Liver (tissue), 9 donors: ENCODE data around the gene ADCY4. TPM values are rescaled to one million over a fixed set of nuclear protein-coding genes. Genes with fewer than 3 reads are reported as not detected.

Experiments
- DNase-seq: peaks from one replicate; pipeline ENCODE4 v3.0.0-alpha.2; 2017; ENCODE audit warnings: low spot score
- H3K27ac ChIP-seq, 2 donors: one replicate each; pipeline ENCODE4 v1.7.0; 2013; ENCODE audit warnings: inconsistent platforms in 2 of 2, low read length in 2 of 2, control low read depth in 1 of 2, low read depth in 1 of 2, mild to moderate bottlenecking in 1 of 2
- H3K27me3 ChIP-seq, 4 donors: one replicate each; pipeline versions ENCODE4 v1.6.1 to v1.7.0; 2013; ENCODE audit warnings: low read length in 3 of 4, inconsistent platforms in 1 of 4, mild to moderate bottlenecking in 1 of 4, moderate library complexity in 1 of 4; ENCODE audit not compliant: control insufficient read depth in 4 of 4, insufficient read depth in 4 of 4
- H3K36me3 ChIP-seq, 4 donors: one replicate each; pipeline versions ENCODE4 v1.6.1 to v1.7.0; 2013; ENCODE audit warnings: low read length in 3 of 4, mild to moderate bottlenecking in 3 of 4, low read depth in 1 of 4, moderate library complexity in 1 of 4; ENCODE audit not compliant: control insufficient read depth in 4 of 4, insufficient read depth in 3 of 4
- H3K4me1 ChIP-seq, 4 donors: one replicate each; pipeline versions ENCODE4 v1.6.1 to v1.7.0; 2013; ENCODE audit warnings: low read length in 3 of 4, mild to moderate bottlenecking in 3 of 4, moderate library complexity in 1 of 4; ENCODE audit not compliant: control insufficient read depth in 4 of 4, insufficient read depth in 4 of 4
- H3K4me3 ChIP-seq, 3 donors: one replicate each; pipeline versions ENCODE4 v1.6.1 to v1.7.0; 2013; ENCODE audit warnings: low read length in 3 of 3, control low read depth in 1 of 3, low read depth in 1 of 3, mild to moderate bottlenecking in 1 of 3
- H3K9ac ChIP-seq, 2 donors: one replicate each; pipeline ENCODE4 v1.7.0; 2013; ENCODE audit warnings: low read length in 2 of 2, mild to moderate bottlenecking in 2 of 2, moderate library complexity in 2 of 2, control low read depth in 1 of 2, low read depth in 1 of 2
- H3K9me3 ChIP-seq, 4 donors: one replicate each; pipeline versions ENCODE4 v1.6.1 to v1.7.0; 2013; ENCODE audit warnings: low read length in 3 of 4; ENCODE audit not compliant: control insufficient read depth in 4 of 4
- EGR1 ChIP-seq, 2 donors: IDR thresholded peaks; 2 replicates each; pipeline ENCODE4 v1.6.1; 2016 to 2018; ENCODE audit warnings: antibody characterized with exemption in 2 of 2, low read depth in 2 of 2
- FOXA1 ChIP-seq: IDR thresholded peaks from 2 replicates; pipeline ENCODE4 v1.6.1; 2016; ENCODE audit warnings: antibody characterized with exemption
- FOXA2 ChIP-seq: IDR thresholded peaks from 2 replicates; pipeline ENCODE4 v1.6.1; 2016; ENCODE audit warnings: antibody characterized with exemption
- GABPA ChIP-seq, 2 donors: IDR thresholded peaks in 1 of 2; conservative IDR thresholded peaks in 1 of 2; 2 replicates each; pipeline ENCODE4 v1.6.1; 2016; ENCODE audit warnings: antibody characterized with exemption in 2 of 2, mild to moderate bottlenecking in 1 of 2, moderate library complexity in 1 of 2
- HNF4A ChIP-seq, 2 donors: conservative IDR thresholded peaks; 2 replicates each; pipeline ENCODE4 v1.6.1; 2016; ENCODE audit warnings: antibody characterized with exemption in 2 of 2, mild to moderate bottlenecking in 2 of 2
- HNF4G ChIP-seq: IDR thresholded peaks from 2 replicates; pipeline ENCODE4 v1.6.1; 2016; ENCODE audit warnings: antibody characterized with exemption
- JUND ChIP-seq, 2 donors: IDR thresholded peaks; 2 replicates each; pipeline ENCODE4 v1.6.1; 2016; ENCODE audit warnings: antibody characterized with exemption in 2 of 2
- MAX ChIP-seq: IDR thresholded peaks from 2 replicates; pipeline ENCODE4 v1.6.1; 2016; ENCODE audit warnings: antibody characterized with exemption
- NR2F2 ChIP-seq: IDR thresholded peaks from 2 replicates; pipeline ENCODE4 v1.6.1; 2016; ENCODE audit warnings: antibody characterized with exemption
- RAD21 ChIP-seq, 2 donors: IDR thresholded peaks; 2 replicates each; pipeline ENCODE4 v1.6.1; 2016; ENCODE audit warnings: antibody characterized with exemption in 2 of 2, mild to moderate bottlenecking in 2 of 2
- RXRA ChIP-seq, 2 donors: IDR thresholded peaks; 2 replicates each; pipeline ENCODE4 v1.6.1; 2017 to 2018; ENCODE audit warnings: antibody characterized with exemption in 2 of 2, mild to moderate bottlenecking in 1 of 2
- SP1 ChIP-seq: IDR thresholded peaks from 2 replicates; pipeline ENCODE4 v1.6.1; 2018; ENCODE audit warnings: antibody characterized with exemption, mild to moderate bottlenecking
- TAF1 ChIP-seq: conservative IDR thresholded peaks from 2 replicates; pipeline ENCODE4 v1.6.1; 2016; ENCODE audit warnings: antibody characterized with exemption, mild to moderate bottlenecking
- YY1 ChIP-seq: IDR thresholded peaks from 2 replicates; pipeline ENCODE4 v1.6.1; 2016; ENCODE audit warnings: antibody characterized with exemption, mild to moderate bottlenecking
- ZBTB33 ChIP-seq: IDR thresholded peaks from 2 replicates; pipeline ENCODE4 v1.6.1; 2016; ENCODE audit warnings: antibody characterized with exemption
- WGBS: extraction: QIAGEN DNeasy Blood & Tissue Kit; methylation state at CpG from one replicate; pipeline ENCODE4 v1.1.7; 2013; 5-methylcytosine and 5-hydroxymethylcytosine counted together
- polyA plus RNA-seq, 2 donors: library from polyadenylated mRNA; stranded (reverse) in 1 of 2; unstranded in 1 of 2; fragments of 200-250 nt in 1 of 2; fragments of >200 nt in 1 of 2; fragmentation: Nextera tagmentation in 1 of 2; extraction: Ambion mirVana in 1 of 2; gene quantifications; one replicate each; pipeline versions ENCODE4 v1.2.1 to v1.2.3, GENCODE V29; 2013 to 2015
- total RNA-seq, 2 donors: library from RNA; depleted of rRNA; stranded (reverse); fragments of >200 nt; gene quantifications; one replicate each; pipeline ENCODE4 v1.2.3, GENCODE V29; 2014
- TF ChIP-seq, protein P1 (sequence below): IDR thresholded peaks from 2 replicates; pipeline ENCODE4 v1.6.1; 2016; ENCODE audit warnings: antibody characterized with exemption, mild to moderate bottlenecking
- TF ChIP-seq, protein P2 (sequence below): fragments of 150-350 bp; IDR thresholded peaks from 2 replicates; pipeline ENCODE4 v1.5.1; 2017; ENCODE audit warnings: improper control_type of control experiment, low read depth, low read length; ENCODE audit not compliant: missing input control
- TF ChIP-seq, protein P3 (sequence below): IDR thresholded peaks from 2 replicates; pipeline ENCODE4 v1.6.1; 2016; ENCODE audit warnings: antibody characterized with exemption
- donor health status: healthy.
- donor health status: healthy.
- donor health status: healthy.
- donor health status: healthy.
- donor health status: healthy.

ADCY4 gene
- total and polyA plus RNA-seq, 4 donors = 2.2 to 7.2 (median 4.0) TPM

DNA sequence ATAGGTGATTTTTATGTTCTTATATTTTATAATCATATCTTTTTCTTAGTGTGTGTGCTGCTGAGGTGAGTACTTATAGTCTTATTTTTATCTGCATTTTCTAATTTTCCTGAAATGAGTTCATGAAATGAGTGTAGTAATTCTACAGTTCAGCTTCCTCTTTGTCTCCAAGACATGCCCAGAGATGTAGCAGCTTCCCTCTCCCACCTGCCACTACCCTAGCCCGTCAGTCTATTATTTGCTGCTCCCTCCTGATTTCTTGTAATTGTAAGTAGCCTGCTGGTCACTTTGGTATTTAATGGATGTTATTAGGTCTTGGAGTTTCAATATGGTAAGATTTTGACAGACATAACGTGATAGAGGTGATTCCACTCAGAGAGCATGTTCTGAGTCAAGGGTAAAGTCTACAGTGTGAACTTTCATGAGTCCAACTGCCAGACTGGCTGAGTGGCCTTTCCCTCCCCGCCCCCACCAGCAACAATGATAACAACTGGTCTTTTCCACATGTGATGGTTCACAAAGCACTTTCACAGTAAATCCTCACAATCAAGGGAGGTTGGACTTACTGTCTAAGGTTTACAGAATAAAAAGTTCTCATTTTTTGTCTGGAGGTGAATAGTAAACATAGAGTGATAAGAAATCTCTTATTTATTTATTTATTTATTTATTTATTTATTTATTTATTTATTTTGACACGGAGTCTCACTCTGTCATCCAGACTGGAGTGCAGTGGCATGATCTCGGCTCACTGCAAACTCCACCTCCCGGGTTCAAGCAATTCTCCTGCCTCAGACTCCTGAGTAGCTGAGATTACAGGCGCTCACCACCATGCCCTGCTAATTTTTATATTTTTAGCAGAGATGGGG is 9.2 kb upstream of the ADCY4 start:
- Histone ChIP-seq H3K4me3 (no peak overlapping the region), H3K4me1 (peaks cover 0 to 6% (median 1%) of the 10 kb centered on the region in 4 donors), H3K36me3 (no peaks in the 10 kb centered on the region), H3K27me3 (no peaks in the 10 kb centered on the region), H3K9me3 (no peaks in the 10 kb centered on the region), H3K27ac (peak overlapping the region in 1 of 2 donors; percentile 66), H3K9ac (no peak overlapping the region)
- DNase-seq = no peak
- 49% methylated on average over 7 of the region's 7 CpGs for WGBS
- TF ChIP-seq EGR1 (IDR thresholded peaks at IDR 0.05; ENCODE audit: low read depth in 2 of 2) = no peak
- TF ChIP-seq, protein P1, sequence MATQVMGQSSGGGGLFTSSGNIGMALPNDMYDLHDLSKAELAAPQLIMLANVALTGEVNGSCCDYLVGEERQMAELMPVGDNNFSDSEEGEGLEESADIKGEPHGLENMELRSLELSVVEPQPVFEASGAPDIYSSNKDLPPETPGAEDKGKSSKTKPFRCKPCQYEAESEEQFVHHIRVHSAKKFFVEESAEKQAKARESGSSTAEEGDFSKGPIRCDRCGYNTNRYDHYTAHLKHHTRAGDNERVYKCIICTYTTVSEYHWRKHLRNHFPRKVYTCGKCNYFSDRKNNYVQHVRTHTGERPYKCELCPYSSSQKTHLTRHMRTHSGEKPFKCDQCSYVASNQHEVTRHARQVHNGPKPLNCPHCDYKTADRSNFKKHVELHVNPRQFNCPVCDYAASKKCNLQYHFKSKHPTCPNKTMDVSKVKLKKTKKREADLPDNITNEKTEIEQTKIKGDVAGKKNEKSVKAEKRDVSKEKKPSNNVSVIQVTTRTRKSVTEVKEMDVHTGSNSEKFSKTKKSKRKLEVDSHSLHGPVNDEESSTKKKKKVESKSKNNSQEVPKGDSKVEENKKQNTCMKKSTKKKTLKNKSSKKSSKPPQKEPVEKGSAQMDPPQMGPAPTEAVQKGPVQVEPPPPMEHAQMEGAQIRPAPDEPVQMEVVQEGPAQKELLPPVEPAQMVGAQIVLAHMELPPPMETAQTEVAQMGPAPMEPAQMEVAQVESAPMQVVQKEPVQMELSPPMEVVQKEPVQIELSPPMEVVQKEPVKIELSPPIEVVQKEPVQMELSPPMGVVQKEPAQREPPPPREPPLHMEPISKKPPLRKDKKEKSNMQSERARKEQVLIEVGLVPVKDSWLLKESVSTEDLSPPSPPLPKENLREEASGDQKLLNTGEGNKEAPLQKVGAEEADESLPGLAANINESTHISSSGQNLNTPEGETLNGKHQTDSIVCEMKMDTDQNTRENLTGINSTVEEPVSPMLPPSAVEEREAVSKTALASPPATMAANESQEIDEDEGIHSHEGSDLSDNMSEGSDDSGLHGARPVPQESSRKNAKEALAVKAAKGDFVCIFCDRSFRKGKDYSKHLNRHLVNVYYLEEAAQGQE = peak; percentile 33
- no peak for TF ChIP-seq FOXA2
- TF ChIP-seq GABPA (IDR thresholded peaks at IDR 0.05 in 1 of 2, conservative IDR thresholded peaks at IDR 0.05 in 1 of 2) = no peak
- no peak for TF ChIP-seq NR2F2
- peak; percentile 83 for TF ChIP-seq SP1
- TF ChIP-seq, protein P2, sequence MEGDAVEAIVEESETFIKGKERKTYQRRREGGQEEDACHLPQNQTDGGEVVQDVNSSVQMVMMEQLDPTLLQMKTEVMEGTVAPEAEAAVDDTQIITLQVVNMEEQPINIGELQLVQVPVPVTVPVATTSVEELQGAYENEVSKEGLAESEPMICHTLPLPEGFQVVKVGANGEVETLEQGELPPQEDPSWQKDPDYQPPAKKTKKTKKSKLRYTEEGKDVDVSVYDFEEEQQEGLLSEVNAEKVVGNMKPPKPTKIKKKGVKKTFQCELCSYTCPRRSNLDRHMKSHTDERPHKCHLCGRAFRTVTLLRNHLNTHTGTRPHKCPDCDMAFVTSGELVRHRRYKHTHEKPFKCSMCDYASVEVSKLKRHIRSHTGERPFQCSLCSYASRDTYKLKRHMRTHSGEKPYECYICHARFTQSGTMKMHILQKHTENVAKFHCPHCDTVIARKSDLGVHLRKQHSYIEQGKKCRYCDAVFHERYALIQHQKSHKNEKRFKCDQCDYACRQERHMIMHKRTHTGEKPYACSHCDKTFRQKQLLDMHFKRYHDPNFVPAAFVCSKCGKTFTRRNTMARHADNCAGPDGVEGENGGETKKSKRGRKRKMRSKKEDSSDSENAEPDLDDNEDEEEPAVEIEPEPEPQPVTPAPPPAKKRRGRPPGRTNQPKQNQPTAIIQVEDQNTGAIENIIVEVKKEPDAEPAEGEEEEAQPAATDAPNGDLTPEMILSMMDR = no peak
- no peak for TF ChIP-seq ZBTB33
- peak; percentile 82 to 89 for TF ChIP-seq RXRA (IDR thresholded peaks at IDR 0.05)
- TF ChIP-seq RAD21 (IDR thresholded peaks at IDR 0.05) = peak in 1 of 2 donors; percentile 24
- TF ChIP-seq TAF1 = no peak
- TF ChIP-seq FOXA1 = peak; percentile 41
- peak; percentile 56 for TF ChIP-seq YY1
- TF ChIP-seq, protein P3, sequence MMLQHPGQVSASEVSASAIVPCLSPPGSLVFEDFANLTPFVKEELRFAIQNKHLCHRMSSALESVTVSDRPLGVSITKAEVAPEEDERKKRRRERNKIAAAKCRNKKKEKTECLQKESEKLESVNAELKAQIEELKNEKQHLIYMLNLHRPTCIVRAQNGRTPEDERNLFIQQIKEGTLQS = no peak
- peak; percentile 29 to 42 for TF ChIP-seq JUND (IDR thresholded peaks at IDR 0.05)
- peak; percentile 88 for TF ChIP-seq HNF4G
- peak; percentile 96 to 98 for TF ChIP-seq HNF4A (conservative IDR thresholded peaks at IDR 0.05)
- peak; percentile 16 for TF ChIP-seq MAX
